K562 (cell line): ENCODE results near the gene ARL17B. TPM values are rescaled to one million over a fixed set of nuclear protein-coding genes. Genes with fewer than 3 reads are reported as not detected.

Source experiments
- GTF2F1 ChIP-seq: IDR thresholded peaks from 2 replicates; pipeline ENCODE4 v1.6.1; 2011; ENCODE audit warnings: low read depth, low read length, improper control_type of control experiment
- HDAC2 ChIP-seq: fragments of 450-650 bp; IDR thresholded peaks from 2 replicates; pipeline ENCODE4 v1.6.1; 2016; ENCODE audit warnings: mild to moderate bottlenecking
- KDM5B ChIP-seq: fragments of 200-600 bp; sonication (generic); IDR thresholded peaks from 2 replicates; pipeline ENCODE4 v1.6.1; 2012; ENCODE audit warnings: low read depth, mild to moderate bottlenecking, moderate library complexity, low read length, control low read depth, inconsistent platforms; ENCODE audit not compliant: insufficient replicate concordance
- MECOM ChIP-seq: fragments of 250-450 bp; sonication (Bioruptor Pico); IDR thresholded peaks from 2 replicates; pipeline ENCODE4 v1.8.0; 2022; ENCODE audit warnings: inconsistent platforms
- MXI1 ChIP-seq: IDR thresholded peaks from 2 replicates; pipeline ENCODE4 v1.6.1; 2011; ENCODE audit warnings: low read depth, mild to moderate bottlenecking, improper control_type of control experiment, low read length
- MYC ChIP-seq, 2 experiments: fragments of 250-450 bp in 1 of 2; sonication (Bioruptor Pico) in 1 of 2; IDR thresholded peaks; 2 replicates each; pipeline versions ENCODE4 v1.5.1 to v1.6.1; 2012 to 2021; ENCODE audit warnings: low read depth in 2 of 2, borderline replicate concordance in 1 of 2, improper control_type of control experiment in 1 of 2, low read length in 1 of 2, mild to moderate bottlenecking in 1 of 2, moderate library complexity in 1 of 2
- PHF20 ChIP-seq: fragments of 450-650 bp; IDR thresholded peaks from 2 replicates; pipeline ENCODE4 v1.6.1; 2018; ENCODE audit not compliant: partially characterized antibody
- POLR2AphosphoS5 ChIP-seq: IDR thresholded peaks from 2 replicates; pipeline ENCODE4 v1.6.1; 2011; ENCODE audit warnings: mild to moderate bottlenecking, low read depth, low read length, moderate library complexity; ENCODE audit not compliant: control insufficient read depth, insufficient read depth
- POLR2G ChIP-seq: fragments of 200-400 bp; formaldehyde crosslinking; IDR thresholded peaks from 2 replicates; pipeline ENCODE4 v1.6.1; 2017; ENCODE audit warnings: low read depth, mild to moderate bottlenecking, antibody characterized with exemption, low read length, moderate library complexity
- RB1 ChIP-seq: fragments of 450-650 bp; IDR thresholded peaks from 2 replicates; pipeline ENCODE4 v1.6.1; 2017; ENCODE audit warnings: low read depth, mild to moderate bottlenecking
- SUPT5H ChIP-seq: fragments of 450-650 bp; IDR thresholded peaks from 2 replicates; pipeline ENCODE4 v1.6.1; 2016
- ZBTB17 ChIP-seq: fragments of 450-650 bp; formaldehyde crosslinking; IDR thresholded peaks from 2 replicates; pipeline ENCODE4 v1.4.0; 2020; ENCODE audit warnings: mild to moderate bottlenecking
- ZKSCAN8 ChIP-seq: fragments of 200-800 bp; sonication (Bioruptor generic); IDR thresholded peaks from 2 replicates; pipeline ENCODE4 v1.6.1; 2016; ENCODE audit warnings: missing genetic modification characterization, missing compliant biosample characterization
- ZNF165 ChIP-seq: fragments of 250-450 bp; sonication (Bioruptor Pico); IDR thresholded peaks from 2 replicates; pipeline ENCODE4 v1.4.0; 2020; ENCODE audit warnings: borderline replicate concordance
- ZNF239 ChIP-seq: fragments of 250-450 bp; sonication (Bioruptor Pico); IDR thresholded peaks from 2 replicates; pipeline ENCODE4 v1.4.0; 2020; ENCODE audit warnings: mild to moderate bottlenecking
- ZNF444 ChIP-seq: fragments of 250-450 bp; sonication (Bioruptor Pico); IDR thresholded peaks from 2 replicates; pipeline ENCODE4 v1.4.0; 2020; ENCODE audit warnings: mild to moderate bottlenecking, moderate library complexity
- ZNF445 ChIP-seq: fragments of 250-450 bp; sonication (Bioruptor Pico); IDR thresholded peaks from 2 replicates; pipeline ENCODE4 v1.4.0; 2020; ENCODE audit warnings: low read depth, mild to moderate bottlenecking, moderate library complexity
- ZNF707 ChIP-seq: fragments of 250-450 bp; sonication (Bioruptor Pico); conservative IDR thresholded peaks from 2 replicates; pipeline ENCODE4 v1.8.0; 2022; ENCODE audit warnings: inconsistent platforms, mild to moderate bottlenecking, moderate library complexity
- polyA plus RNA-seq, 8 experiments: library from polyadenylated mRNA; depleted of rRNA in 4 of 8; stranded (reverse) in 5 of 8; unstranded in 3 of 8; fragments of >200 nt; fragmentation: Nextera tagmentation in 2 of 8; fragmentation: Illumina TruSeq in 1 of 8; extraction: Ambion mirVana in 2 of 8; extraction: Trizol in 1 of 8; gene quantifications; 2 replicates each; pipeline versions ENCODE4 v1.2.1 to v1.2.3, GENCODE V29; 2011 to 2014; ENCODE audit warnings: inconsistent platforms in 1 of 8, missing spikeins in 1 of 8
- total RNA-seq, 7 experiments: library from RNA; depleted of rRNA in 6 of 7; stranded (reverse); fragments of >200 nt in 6 of 7; fragmentation: Illumina TruSeq in 2 of 7; extraction: Trizol in 2 of 7; gene quantifications; 2 replicates each; pipeline versions ENCODE4 v1.2.1 to v1.2.3, GENCODE V29; 2011 to 2021; ENCODE audit warnings: low replicate concordance in 1 of 7
- TF ChIP-seq, protein P1 (sequence below): fragments of 250-450 bp; sonication (Bioruptor Pico); IDR thresholded peaks from 2 replicates; pipeline ENCODE4 v1.4.0; 2020; ENCODE audit warnings: mild to moderate bottlenecking
- TF ChIP-seq, protein P2 (sequence below), 2 experiments: fragments of 200-800 bp in 1 of 2; sonication (Bioruptor generic) in 1 of 2; sonication (generic) in 1 of 2; formaldehyde crosslinking in 1 of 2; IDR thresholded peaks in 1 of 2; conservative IDR thresholded peaks in 1 of 2; 2 replicates each; pipeline versions ENCODE4 v1.5.0 to v1.6.1; 2016 to 2020; ENCODE audit warnings: missing compliant biosample characterization in 1 of 2, missing genetic modification characterization in 1 of 2, missing genetic modification reagents in 1 of 2
- TF ChIP-seq, protein P3 (sequence below): fragments of 250-450 bp; sonication (Bioruptor Pico); IDR thresholded peaks from 2 replicates; pipeline ENCODE4 v1.5.0; 2021
- TF ChIP-seq, protein P4 (sequence below): fragments of 200-800 bp; sonication (Bioruptor generic); IDR thresholded peaks from 2 replicates; pipeline ENCODE4 v1.6.1; 2017; ENCODE audit warnings: missing genetic modification characterization, missing compliant biosample characterization

Gene ARL17B
- total and polyA plus RNA-seq, 9 of the 15 experiments (the other 6 are each of a cell fraction or from before 2014, with no cell fraction given), result 4.0 to 24.2 (median 8.4) TPM

DNA sequence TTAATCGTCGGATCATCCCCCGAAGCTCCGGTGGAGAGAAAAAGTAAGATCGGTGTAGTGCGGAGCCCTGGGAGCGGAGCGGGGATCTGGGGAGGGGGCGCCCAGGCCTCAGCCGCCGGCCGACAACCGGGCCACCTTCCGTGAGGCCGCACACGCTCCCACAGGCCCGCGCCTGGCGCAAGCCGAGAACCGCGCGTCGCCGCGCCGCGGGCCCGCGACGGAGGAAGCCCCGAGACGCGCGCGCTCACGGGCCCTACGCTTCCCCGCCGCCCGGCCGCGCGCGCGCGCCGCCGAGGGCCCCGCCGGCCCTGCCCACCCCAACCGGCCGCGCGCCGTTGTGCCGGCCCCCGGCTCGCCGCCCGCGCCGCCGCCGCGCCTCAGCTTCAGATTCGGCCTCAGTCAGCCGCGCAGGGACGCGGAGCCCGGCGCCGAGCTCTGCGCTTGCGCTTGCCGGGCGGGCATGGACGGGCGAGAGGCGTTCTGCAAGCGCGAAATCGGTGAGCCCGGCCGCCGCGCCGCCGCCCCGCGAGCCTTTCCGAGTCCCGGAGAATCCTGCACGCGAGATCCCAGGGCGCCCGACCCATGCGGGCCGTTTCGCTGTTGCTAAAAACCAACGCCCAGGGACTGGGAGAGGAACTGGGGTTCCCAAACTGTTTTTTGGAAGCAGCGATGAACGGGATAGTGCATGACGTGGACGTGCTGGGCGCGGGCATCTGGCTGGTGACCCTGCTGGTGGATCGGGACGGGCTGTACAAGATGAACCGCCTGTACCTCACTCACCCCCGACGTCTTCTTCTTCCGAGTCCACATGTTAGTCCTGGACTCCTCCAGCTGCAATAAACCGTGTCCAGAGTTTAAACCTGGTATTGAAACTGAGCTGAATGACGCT lies 94.7 kb downstream of the ARL17B start (continued):
- TF ChIP-seq ZBTB17 (CRISPR knock-in tag) (peak; percentile 59), MECOM (CRISPR knock-in tag) (peak; percentile 71), KDM5B (peak; percentile 81), GTF2F1 (peak; percentile 17; the same call in 1 of the 2 replicates), POLR2G (peak; percentile 95), ZKSCAN8 (no peak), ZNF707 (0 out of 2 replicates have a peak, but pooled peaks have one; percentile 3), RB1 (peak; percentile 92), POLR2AphosphoS5 (peak; percentile 58), ZNF165 (CRISPR knock-in tag) (0 out of 2 replicates have a peak, but pooled peaks have one; percentile 18), HDAC2 (0 out of 2 replicates have a peak, but pooled peaks have one; percentile 39), ZNF239 (CRISPR knock-in tag) (peak; percentile 35), ZNF445 (CRISPR knock-in tag) (peak; percentile 72; the same call in 1 of the 2 replicates), MYC (IDR thresholded peaks at IDR 0.05; ENCODE audit: low read depth, low read length) (no peak), MYC (CRISPR knock-in tag; IDR thresholded peaks at IDR 0.05; ENCODE audit: borderline replicate concordance, low read depth) (peak; percentile 9; the same call in 1 of the 2 replicates), PHF20 (peak; percentile 54), SUPT5H (peak; percentile 88), MXI1 (no peak), ZNF444 (CRISPR knock-in tag) (peak; percentile 71; the same call in 1 of the 2 replicates)
- TF ChIP-seq, protein P1, sequence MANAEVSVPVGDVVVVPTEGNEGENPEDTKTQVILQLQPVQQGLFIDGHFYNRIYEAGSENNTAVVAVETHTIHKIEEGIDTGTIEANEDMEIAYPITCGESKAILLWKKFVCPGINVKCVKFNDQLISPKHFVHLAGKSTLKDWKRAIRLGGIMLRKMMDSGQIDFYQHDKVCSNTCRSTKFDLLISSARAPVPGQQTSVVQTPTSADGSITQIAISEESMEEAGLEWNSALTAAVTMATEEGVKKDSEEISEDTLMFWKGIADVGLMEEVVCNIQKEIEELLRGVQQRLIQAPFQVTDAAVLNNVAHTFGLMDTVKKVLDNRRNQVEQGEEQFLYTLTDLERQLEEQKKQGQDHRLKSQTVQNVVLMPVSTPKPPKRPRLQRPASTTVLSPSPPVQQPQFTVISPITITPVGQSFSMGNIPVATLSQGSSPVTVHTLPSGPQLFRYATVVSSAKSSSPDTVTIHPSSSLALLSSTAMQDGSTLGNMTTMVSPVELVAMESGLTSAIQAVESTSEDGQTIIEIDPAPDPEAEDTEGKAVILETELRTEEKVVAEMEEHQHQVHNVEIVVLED, result peak; percentile 84
- TF ChIP-seq, protein P2, sequence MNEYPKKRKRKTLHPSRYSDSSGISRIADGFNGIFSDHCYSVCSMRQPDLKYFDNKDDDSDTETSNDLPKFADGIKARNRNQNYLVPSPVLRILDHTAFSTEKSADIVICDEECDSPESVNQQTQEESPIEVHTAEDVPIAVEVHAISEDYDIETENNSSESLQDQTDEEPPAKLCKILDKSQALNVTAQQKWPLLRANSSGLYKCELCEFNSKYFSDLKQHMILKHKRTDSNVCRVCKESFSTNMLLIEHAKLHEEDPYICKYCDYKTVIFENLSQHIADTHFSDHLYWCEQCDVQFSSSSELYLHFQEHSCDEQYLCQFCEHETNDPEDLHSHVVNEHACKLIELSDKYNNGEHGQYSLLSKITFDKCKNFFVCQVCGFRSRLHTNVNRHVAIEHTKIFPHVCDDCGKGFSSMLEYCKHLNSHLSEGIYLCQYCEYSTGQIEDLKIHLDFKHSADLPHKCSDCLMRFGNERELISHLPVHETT (CRISPR knock-in tag; conservative IDR thresholded peaks at IDR 0.05 in 1 of 2, IDR thresholded peaks at IDR 0.05 in 1 of 2), result peak in 1 of 2 experiments; percentile 98; a peak in 2 of 4 replicates
- TF ChIP-seq, protein P3, sequence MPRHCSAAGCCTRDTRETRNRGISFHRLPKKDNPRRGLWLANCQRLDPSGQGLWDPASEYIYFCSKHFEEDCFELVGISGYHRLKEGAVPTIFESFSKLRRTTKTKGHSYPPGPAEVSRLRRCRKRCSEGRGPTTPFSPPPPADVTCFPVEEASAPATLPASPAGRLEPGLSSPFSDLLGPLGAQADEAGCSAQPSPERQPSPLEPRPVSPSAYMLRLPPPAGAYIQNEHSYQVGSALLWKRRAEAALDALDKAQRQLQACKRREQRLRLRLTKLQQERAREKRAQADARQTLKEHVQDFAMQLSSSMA (CRISPR knock-in tag), result peak; percentile 84
- TF ChIP-seq, protein P4, sequence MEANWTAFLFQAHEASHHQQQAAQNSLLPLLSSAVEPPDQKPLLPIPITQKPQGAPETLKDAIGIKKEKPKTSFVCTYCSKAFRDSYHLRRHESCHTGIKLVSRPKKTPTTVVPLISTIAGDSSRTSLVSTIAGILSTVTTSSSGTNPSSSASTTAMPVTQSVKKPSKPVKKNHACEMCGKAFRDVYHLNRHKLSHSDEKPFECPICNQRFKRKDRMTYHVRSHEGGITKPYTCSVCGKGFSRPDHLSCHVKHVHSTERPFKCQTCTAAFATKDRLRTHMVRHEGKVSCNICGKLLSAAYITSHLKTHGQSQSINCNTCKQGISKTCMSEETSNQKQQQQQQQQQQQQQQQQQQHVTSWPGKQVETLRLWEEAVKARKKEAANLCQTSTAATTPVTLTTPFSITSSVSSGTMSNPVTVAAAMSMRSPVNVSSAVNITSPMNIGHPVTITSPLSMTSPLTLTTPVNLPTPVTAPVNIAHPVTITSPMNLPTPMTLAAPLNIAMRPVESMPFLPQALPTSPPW (CRISPR knock-in tag), result peak; percentile 86
